HEK293T (cell line): ENCODE data around the gene PEX10.

Source experiments
- ARNT ChIP-seq: fragments of 450-650 bp; IDR thresholded peaks from 2 replicates; pipeline ENCODE4 v1.6.1; 2017; ENCODE audit warnings: mild to moderate bottlenecking
- ELF4 ChIP-seq: fragments of 450-650 bp; IDR thresholded peaks from 2 replicates; pipeline ENCODE4 v1.6.1; 2017; ENCODE audit warnings: antibody characterized with exemption
- FOXK2 ChIP-seq: fragments of 450-650 bp; IDR thresholded peaks from 2 replicates; pipeline ENCODE4 v1.6.1; 2016; ENCODE audit warnings: mild to moderate bottlenecking
- FOXM1 ChIP-seq: fragments of 450-650 bp; IDR thresholded peaks from 2 replicates; pipeline ENCODE4 v1.6.1; 2017; ENCODE audit warnings: mild to moderate bottlenecking, borderline replicate concordance
- HDGF ChIP-seq: fragments of 450-650 bp; IDR thresholded peaks from 2 replicates; pipeline ENCODE4 v1.6.1; 2017; ENCODE audit warnings: antibody characterized with exemption, borderline replicate concordance
- SUZ12 ChIP-seq: fragments of 450-650 bp; IDR thresholded peaks from 2 replicates; pipeline ENCODE4 v1.6.1; 2016; ENCODE audit warnings: mild to moderate bottlenecking
- TARDBP ChIP-seq: fragments of 450-650 bp; IDR thresholded peaks from 2 replicates; pipeline ENCODE4 v1.6.1; 2016
- ZNF384 ChIP-seq: fragments of 450-650 bp; IDR thresholded peaks from 2 replicates; pipeline ENCODE4 v1.6.1; 2016

DNA sequence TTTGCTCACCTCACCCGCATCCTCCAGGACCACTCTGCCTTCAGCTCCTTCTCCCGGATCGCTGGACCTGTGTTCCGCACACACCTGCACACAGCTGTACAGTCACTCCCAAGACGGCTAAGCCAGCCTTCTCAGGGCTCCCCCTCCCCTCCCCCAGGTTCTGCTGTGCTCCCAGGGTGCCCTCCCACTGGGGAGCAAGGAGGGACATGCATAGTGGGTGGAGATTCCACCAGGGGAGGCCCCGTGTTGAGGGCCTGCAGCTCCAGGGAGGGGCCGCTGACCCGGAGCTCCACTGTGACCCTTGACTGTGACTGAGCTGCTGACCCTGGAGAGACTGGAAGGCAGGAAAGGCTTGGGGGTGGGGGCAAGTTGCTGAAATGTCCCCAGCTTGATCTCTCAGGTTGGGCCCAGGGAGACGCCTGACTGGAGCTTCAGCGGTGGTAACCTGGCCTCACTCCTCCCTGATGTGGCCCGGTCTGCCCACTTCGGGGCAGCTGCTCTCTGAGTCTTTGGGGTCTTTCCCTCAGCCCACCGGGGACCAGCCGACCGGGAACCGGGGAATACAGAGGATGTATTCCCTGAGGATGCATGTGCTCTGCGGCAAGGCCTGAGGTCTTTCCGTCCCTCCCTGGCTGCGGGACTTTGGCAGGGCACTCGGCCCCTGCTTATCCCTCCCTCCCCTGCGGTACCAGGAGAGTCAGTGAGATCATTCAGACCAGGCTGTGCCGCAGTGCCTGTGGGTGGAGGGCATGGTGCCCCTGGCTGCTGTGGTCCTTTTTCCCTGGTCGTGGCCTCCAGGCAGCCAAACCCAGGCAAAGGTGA, 35.1 kb upstream of the PEX10 start:
- TF ChIP-seq FOXM1 (no peak), ELF4 (no peak), TARDBP (no peak), ARNT (no peak), ZNF384 (no peak), SUZ12 (no peak), HDGF (no peak), FOXK2 (no peak)
